Osteoblast (primary cell): Measurements from ENCODE around the gene ZDHHC14. TPM values are rescaled to one million over a fixed set of nuclear protein-coding genes. Genes with fewer than 3 reads are reported as not detected.
"Not testable (repeated sequence)": the region's sequence is repeated elsewhere in the genome, so short reads cannot be mapped to it uniquely, and the experiment has no call there.

Source experiments
- DNase-seq: peaks from one replicate; pipeline ENCODE4 v3.0.0; 2011; ENCODE audit warnings: low spot score, mixed read lengths; ENCODE audit not compliant: insufficient read length; ENCODE audit errors: missing footprints
- H2AFZ ChIP-seq: 2 replicates; pipeline ENCODE4 v1.6.0; 2011; ENCODE audit warnings: mild to moderate bottlenecking, low read length
- H3K27ac ChIP-seq: 2 replicates; pipeline ENCODE4 v1.5.1; 2011; ENCODE audit warnings: mild to moderate bottlenecking, low read depth, low read length, moderate library complexity
- H3K27me3 ChIP-seq: 2 replicates; pipeline ENCODE4 v1.6.0; 2012; ENCODE audit warnings: mild to moderate bottlenecking, control low read depth, inconsistent platforms, low read length, moderate library complexity; ENCODE audit not compliant: insufficient read depth
- H3K36me3 ChIP-seq: 2 replicates; pipeline ENCODE4 v1.5.1; 2011; ENCODE audit warnings: mild to moderate bottlenecking, low read length, control low read depth, moderate library complexity; ENCODE audit not compliant: insufficient read depth
- H3K4me1 ChIP-seq: 2 replicates; pipeline ENCODE4 v1.5.1; 2011; ENCODE audit warnings: mild to moderate bottlenecking, low read length, control low read depth, moderate library complexity; ENCODE audit not compliant: insufficient read depth
- H3K4me2 ChIP-seq: 2 replicates; pipeline ENCODE4 v1.6.0; 2011; ENCODE audit warnings: mild to moderate bottlenecking, low read length; ENCODE audit not compliant: insufficient read depth
- H3K4me3 ChIP-seq: fragments of 200-600 bp; sonication (generic); 3 replicates; pipeline ENCODE4 v1.5.1; 2012; ENCODE audit warnings: mild to moderate bottlenecking, low read length, inconsistent platforms; ENCODE audit not compliant: insufficient read depth
- H3K79me2 ChIP-seq: 2 replicates; pipeline ENCODE4 v1.6.0; 2012; ENCODE audit warnings: mild to moderate bottlenecking, low read length, control low read depth, inconsistent platforms; ENCODE audit not compliant: insufficient read depth
- H3K9me3 ChIP-seq: 2 replicates; pipeline ENCODE4 v1.5.1; 2011; ENCODE audit warnings: low read depth, low read length, control low read depth
- H4K20me1 ChIP-seq: 2 replicates; pipeline ENCODE4 v1.6.0; 2012; ENCODE audit warnings: mild to moderate bottlenecking, low read length, control low read depth; ENCODE audit not compliant: insufficient read depth
- total RNA-seq: library from RNA; depleted of rRNA; stranded (reverse); fragments of >200 nt; gene quantifications from 2 replicates; pipeline ENCODE4 v1.2.3, GENCODE V29; 2012
- TF ChIP-seq, protein P1 (sequence below): IDR thresholded peaks from 2 replicates; pipeline ENCODE4 v1.5.1; 2011; ENCODE audit warnings: mild to moderate bottlenecking, low read depth, low read length, moderate library complexity; ENCODE audit errors: extremely low read depth

ZDHHC14 gene
- total RNA-seq, 1 donor = 1.4 TPM

DNA sequence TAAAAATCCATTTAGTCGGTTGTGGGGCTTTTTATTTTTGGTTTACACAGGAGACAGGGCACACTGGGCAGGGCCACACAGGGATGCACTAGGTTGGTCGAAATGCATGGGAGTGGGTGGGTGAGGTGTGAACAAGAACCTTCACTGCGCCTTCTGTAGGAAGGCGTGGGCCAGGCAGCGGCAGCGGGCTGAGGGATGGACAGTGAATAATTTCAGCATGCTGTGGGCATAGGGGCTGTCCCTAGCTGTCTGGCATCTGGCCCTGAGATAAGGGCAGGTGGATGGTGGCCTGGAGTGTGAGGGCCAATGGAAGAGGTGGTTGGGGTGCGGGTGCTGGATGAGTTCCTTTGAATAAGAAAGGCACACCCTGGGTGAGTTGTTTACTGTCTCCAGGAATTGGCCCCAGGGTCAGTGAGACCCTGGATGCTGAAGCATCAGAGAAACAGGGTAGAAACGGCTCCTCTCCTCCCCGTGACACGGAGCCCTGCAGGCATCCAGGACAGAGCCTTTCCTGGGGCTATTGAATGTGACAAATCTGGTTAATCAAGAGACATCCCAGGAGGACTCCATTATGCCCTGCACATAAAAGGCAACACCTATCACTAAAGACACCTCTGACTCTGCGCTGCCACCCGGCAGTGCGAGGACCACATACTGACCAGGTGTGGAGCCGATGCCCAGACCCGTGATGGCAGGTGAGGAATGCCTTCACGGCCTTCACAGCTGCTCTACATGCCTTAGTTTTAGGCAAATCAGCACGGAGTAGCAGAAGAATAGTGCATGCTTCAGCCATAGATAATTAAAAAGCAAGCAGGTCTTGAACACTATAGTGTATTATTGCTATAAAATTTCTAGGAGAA is 319.0 kb downstream of the ZDHHC14 start:
- no peak for DNase-seq
- Histone ChIP-seq H3K27ac (no peak overlapping the region), H4K20me1 (no peaks in the 10 kb centered on the region), H3K9me3 (no peaks in the 10 kb centered on the region), H2AFZ (no peak overlapping the region), H3K4me2 (no peak overlapping the region), H3K36me3 (no peaks in the 10 kb centered on the region), H3K79me2 (no peaks in the 10 kb centered on the region), H3K4me1 (no peaks in the 10 kb centered on the region), H3K4me3 (no peak overlapping the region), H3K27me3 (peaks cover 18% of the 10 kb centered on the region)
- TF ChIP-seq, protein P1, sequence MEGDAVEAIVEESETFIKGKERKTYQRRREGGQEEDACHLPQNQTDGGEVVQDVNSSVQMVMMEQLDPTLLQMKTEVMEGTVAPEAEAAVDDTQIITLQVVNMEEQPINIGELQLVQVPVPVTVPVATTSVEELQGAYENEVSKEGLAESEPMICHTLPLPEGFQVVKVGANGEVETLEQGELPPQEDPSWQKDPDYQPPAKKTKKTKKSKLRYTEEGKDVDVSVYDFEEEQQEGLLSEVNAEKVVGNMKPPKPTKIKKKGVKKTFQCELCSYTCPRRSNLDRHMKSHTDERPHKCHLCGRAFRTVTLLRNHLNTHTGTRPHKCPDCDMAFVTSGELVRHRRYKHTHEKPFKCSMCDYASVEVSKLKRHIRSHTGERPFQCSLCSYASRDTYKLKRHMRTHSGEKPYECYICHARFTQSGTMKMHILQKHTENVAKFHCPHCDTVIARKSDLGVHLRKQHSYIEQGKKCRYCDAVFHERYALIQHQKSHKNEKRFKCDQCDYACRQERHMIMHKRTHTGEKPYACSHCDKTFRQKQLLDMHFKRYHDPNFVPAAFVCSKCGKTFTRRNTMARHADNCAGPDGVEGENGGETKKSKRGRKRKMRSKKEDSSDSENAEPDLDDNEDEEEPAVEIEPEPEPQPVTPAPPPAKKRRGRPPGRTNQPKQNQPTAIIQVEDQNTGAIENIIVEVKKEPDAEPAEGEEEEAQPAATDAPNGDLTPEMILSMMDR = no peak

DNA sequence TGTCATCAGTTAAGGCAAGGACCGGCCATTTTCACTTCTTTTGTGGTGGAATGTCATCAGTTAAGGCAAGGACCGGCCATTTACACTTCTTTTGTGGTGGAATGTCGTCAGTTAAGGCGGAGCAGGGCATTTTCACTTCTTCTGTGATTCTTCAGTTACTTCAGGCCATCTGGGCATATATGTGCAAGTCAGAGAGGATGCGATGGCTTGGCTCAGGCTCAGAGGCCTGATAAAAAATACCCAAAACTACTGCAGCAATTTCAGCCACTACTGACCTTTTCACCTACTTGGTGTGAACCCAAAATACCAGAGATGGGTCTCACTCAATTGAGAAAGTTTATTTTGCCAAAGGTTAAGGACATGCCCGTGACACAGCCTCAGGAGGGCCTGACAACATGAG is 325.4 kb downstream of the ZDHHC14 start:
- not testable (repeated sequence) for H3K9me3 ChIP-seq, H2AFZ ChIP-seq, H3K27ac ChIP-seq, H3K36me3 ChIP-seq, H4K20me1 ChIP-seq, H3K79me2 ChIP-seq, H3K4me1 ChIP-seq, H3K4me3 ChIP-seq, H3K27me3 ChIP-seq, DNase-seq, H3K4me2 ChIP-seq

DNA sequence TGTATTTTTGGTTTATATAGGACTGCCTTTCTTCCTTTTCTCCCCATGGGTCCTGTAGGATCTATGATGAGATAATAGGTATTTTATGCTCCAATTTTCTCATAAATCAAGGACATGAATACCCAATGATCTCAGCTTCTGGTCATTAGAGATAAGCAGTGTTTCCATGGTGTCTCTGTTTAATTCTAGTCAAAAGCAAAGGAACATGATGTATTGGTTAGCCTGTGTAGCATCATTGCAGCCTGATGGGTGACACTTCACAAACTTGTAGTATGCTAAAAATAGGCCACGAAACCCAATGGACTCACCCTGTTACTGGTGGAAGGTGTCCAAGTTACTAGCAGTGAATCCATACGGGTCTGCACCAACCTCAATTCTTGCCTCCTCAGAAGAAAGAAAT is 325.9 kb downstream of the ZDHHC14 start:
- H3K4me1 ChIP-seq = no peaks in the 10 kb centered on the region
- no peaks in the 10 kb centered on the region for H3K9me3 ChIP-seq
- H3K4me2 ChIP-seq = no peak overlapping the region
- H3K27ac ChIP-seq = no peak overlapping the region
- H4K20me1 ChIP-seq = no peaks in the 10 kb centered on the region
- H3K36me3 ChIP-seq = no peaks in the 10 kb centered on the region
- H3K4me3 ChIP-seq = no peak overlapping the region
- DNase-seq = no peak
- TF ChIP-seq, protein P1 = no peak
- H3K79me2 ChIP-seq = no peaks in the 10 kb centered on the region
- H2AFZ ChIP-seq = no peak overlapping the region
- H3K27me3 ChIP-seq = peaks cover 2% of the 10 kb centered on the region

DNA sequence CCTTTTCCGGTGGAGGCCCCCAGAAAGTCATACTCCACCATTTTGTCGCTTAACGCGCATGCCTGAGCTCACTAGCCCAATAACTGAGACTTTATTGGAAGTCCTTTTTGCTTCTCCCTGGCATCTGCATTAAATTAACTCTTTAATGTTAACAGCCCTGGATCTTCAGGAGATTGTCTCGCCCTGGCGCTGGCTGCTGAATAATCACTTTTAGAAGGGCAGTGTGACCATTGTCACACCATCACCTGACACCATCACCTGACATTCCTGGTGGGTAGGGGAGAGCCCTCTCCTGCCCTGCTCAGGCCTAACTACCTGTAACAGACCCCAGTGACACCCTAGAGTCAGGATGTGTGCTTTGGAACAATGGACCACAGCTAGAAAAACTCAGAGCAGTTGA is 326.6 kb downstream of the ZDHHC14 start:
- Histone ChIP-seq H3K27ac (no peak overlapping the region), H3K36me3 (no peaks in the 10 kb centered on the region), H3K9me3 (no peaks in the 10 kb centered on the region), H3K4me2 (no peak overlapping the region), H3K27me3 (peaks cover 2% of the 10 kb centered on the region), H2AFZ (no peak overlapping the region), H4K20me1 (no peaks in the 10 kb centered on the region), H3K4me3 (no peak overlapping the region), H3K79me2 (no peaks in the 10 kb centered on the region), H3K4me1 (no peaks in the 10 kb centered on the region)
- no peak for DNase-seq
- TF ChIP-seq, protein P1 = no peak
